ENCODE measurements around the gene SLC24A3. TPM values are rescaled to one million over a fixed set of nuclear protein-coding genes. Genes with fewer than 3 reads are reported as not detected.

Gene SLC24A3
- total and polyA plus RNA-seq, 2 donors from 2014 or later: 0.86 to 5.2 TPM

- no peaks in the 10 kb centered on the region for H3K4me1 ChIP-seq (ENCODE audit: control insufficient read depth in 2 of 3, insufficient read depth in 2 of 3, low read depth in 1 of 3, low read length in 3 of 3)
- TF ChIP-seq, protein P1, sequence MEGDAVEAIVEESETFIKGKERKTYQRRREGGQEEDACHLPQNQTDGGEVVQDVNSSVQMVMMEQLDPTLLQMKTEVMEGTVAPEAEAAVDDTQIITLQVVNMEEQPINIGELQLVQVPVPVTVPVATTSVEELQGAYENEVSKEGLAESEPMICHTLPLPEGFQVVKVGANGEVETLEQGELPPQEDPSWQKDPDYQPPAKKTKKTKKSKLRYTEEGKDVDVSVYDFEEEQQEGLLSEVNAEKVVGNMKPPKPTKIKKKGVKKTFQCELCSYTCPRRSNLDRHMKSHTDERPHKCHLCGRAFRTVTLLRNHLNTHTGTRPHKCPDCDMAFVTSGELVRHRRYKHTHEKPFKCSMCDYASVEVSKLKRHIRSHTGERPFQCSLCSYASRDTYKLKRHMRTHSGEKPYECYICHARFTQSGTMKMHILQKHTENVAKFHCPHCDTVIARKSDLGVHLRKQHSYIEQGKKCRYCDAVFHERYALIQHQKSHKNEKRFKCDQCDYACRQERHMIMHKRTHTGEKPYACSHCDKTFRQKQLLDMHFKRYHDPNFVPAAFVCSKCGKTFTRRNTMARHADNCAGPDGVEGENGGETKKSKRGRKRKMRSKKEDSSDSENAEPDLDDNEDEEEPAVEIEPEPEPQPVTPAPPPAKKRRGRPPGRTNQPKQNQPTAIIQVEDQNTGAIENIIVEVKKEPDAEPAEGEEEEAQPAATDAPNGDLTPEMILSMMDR (IDR thresholded peaks at IDR 0.05; ENCODE audit: borderline replicate concordance, extremely low read depth, insufficient read depth): no peak
- H3K36me3 ChIP-seq (ENCODE audit: control insufficient read depth in 2 of 3, insufficient read depth in 3 of 3, low read length in 3 of 3): no peaks in the 10 kb centered on the region
- FAIRE-seq (no peak), DNase-seq (no peak)
- H3K9ac ChIP-seq (ENCODE audit: low read length in 3 of 3): no peak overlapping the region
- intact Hi-C loops (cut with DNase I): no loop called here
- H3K9me3 ChIP-seq (ENCODE audit: control insufficient read depth in 2 of 3, insufficient read depth in 1 of 3, low read length in 3 of 3): peaks cover 0 to 4% (median 0%) of the 10 kb centered on the region in 3 donors
- no peak overlapping the region for H3K4me3 ChIP-seq (ENCODE audit: low read length in 3 of 3)
- H3K27me3 ChIP-seq (ENCODE audit: control insufficient read depth, insufficient read depth, low read length): no peaks in the 10 kb centered on the region
- no peak overlapping the region for H3K27ac ChIP-seq (ENCODE audit: low read depth in 2 of 2, low read length in 2 of 2)
Measured at GRCh38 chr20:19222520-19223040, 10.1 kb downstream of the SLC24A3 start.

DNA sequence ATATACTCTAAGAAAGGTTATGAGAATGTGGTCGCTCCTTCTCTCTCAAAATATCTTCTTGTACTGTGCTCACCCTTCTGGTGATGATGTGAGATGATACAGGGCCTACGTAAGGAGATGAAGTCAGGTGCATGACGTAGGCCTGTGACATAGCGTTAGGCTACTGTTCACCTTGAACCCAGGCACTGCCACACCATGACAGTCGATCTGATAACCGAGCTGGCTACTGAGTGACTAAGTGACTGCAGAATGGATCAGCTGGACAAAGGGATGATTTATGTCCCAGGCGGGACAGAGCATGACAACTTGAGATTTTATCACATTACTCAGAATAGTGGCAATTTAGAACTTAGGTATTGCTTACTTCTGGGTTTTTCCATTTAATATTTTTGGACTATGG is 11.2 kb downstream of the SLC24A3 start:
- no peak overlapping the region for H3K4me3 ChIP-seq (ENCODE audit: low read length in 3 of 3)
- no peak for FAIRE-seq

GRCh38 chr20:19231359-19232035 is 19.1 kb downstream of the SLC24A3 start:
- intact Hi-C loops (cut with DNase I): no loop called here
- Histone ChIP-seq H3K36me3 (ENCODE audit: control insufficient read depth in 2 of 3, insufficient read depth in 3 of 3, low read length in 3 of 3) (no peaks in the 10 kb centered on the region), H3K4me1 (ENCODE audit: control insufficient read depth in 2 of 3, insufficient read depth in 2 of 3, low read depth in 1 of 3, low read length in 3 of 3) (no peaks in the 10 kb centered on the region), H3K27me3 (ENCODE audit: control insufficient read depth, insufficient read depth, low read length) (no peaks in the 10 kb centered on the region), H3K9me3 (ENCODE audit: control insufficient read depth in 2 of 3, insufficient read depth in 1 of 3, low read length in 3 of 3) (no peaks in the 10 kb centered on the region), H3K9ac (ENCODE audit: low read length in 3 of 3) (no peak overlapping the region), H3K27ac (ENCODE audit: low read depth in 2 of 2, low read length in 2 of 2) (no peak overlapping the region), H3K4me3 (ENCODE audit: low read length in 3 of 3) (no peak overlapping the region)
- DNase-seq (no peak), FAIRE-seq (no peak)
- TF ChIP-seq, protein P1 (IDR thresholded peaks at IDR 0.05; ENCODE audit: borderline replicate concordance, extremely low read depth, insufficient read depth): no peak

More for the DNA sequence above, 11.2 kb downstream of the SLC24A3 start:
- no peak for DNase-seq
- intact Hi-C loops (cut with DNase I): no loop called here
- Histone ChIP-seq H3K27ac (ENCODE audit: low read depth in 2 of 2, low read length in 2 of 2) (no peak overlapping the region), H3K9ac (ENCODE audit: low read length in 3 of 3) (no peak overlapping the region), H3K36me3 (ENCODE audit: control insufficient read depth in 2 of 3, insufficient read depth in 3 of 3, low read length in 3 of 3) (no peaks in the 10 kb centered on the region), H3K9me3 (ENCODE audit: control insufficient read depth in 2 of 3, insufficient read depth in 1 of 3, low read length in 3 of 3) (peaks cover 0 to 4% (median 0%) of the 10 kb centered on the region in 3 donors), H3K4me1 (ENCODE audit: control insufficient read depth in 2 of 3, insufficient read depth in 2 of 3, low read depth in 1 of 3, low read length in 3 of 3) (no peaks in the 10 kb centered on the region), H3K27me3 (ENCODE audit: control insufficient read depth, insufficient read depth, low read length) (no peaks in the 10 kb centered on the region)
- TF ChIP-seq, protein P1 (IDR thresholded peaks at IDR 0.05; ENCODE audit: borderline replicate concordance, extremely low read depth, insufficient read depth): no peak

Data from kidney (tissue), 14 donors.